Measurements from ENCODE around the gene HAAO. TPM values are rescaled to one million over a fixed set of nuclear protein-coding genes. Genes with fewer than 3 reads are reported as not detected.

Gene HAAO
- total and polyA plus RNA-seq, 2 experiments from 2014 or later, result 0.36 TPM; not detected in 1

DNA sequence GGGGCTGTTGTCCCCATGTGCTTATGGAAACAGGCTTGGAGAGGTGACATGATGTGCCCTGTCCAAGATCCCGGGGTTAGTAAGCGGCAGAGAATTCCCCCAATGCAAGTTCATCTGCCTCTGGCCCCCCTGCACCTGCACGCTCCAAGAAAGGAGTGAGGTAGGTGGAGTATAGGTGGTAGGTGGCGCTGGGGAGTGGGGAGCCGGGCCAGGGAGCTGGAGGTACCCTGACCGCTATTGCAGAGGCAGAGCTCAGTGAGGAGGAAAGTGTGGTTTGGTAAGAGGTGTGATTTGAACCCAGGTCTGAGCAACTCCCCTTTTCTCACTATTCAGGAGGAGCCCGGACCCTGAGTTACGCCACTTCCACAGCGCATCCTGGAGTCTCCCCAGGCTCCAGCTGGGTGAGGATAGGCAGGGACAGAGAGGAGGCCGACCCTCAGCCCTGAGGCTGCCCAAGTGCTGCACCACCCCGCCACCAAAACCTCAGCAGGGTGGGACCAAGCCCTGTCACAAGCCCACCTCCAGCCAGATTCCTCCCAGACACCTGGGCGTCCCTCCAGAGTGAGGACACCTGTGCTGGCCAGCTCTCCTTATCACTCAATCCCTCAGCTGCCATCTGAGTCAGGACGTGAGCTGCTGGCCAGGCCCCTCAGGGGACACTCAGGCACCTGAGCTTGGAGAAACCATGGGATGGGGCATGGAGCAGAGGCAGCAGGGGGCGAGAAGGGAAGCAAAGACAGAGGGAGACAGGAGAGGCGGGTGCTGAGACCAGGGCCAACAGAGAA is 5.6 kb downstream of the HAAO start:
- no peak overlapping the region for H3K9ac ChIP-seq
- no peak overlapping the region for H3K4me2 ChIP-seq (ENCODE audit: unreplicated experiment)
- no peaks in the 10 kb centered on the region for H4K20me1 ChIP-seq (ENCODE audit: insufficient read depth)
- 77 to 79% methylated on average over 15 of the region's 15 CpGs for WGBS, 2 experiments (ENCODE audit: low coverage in 1 of 2, low lambda C conversion rate in 2 of 2, missing lambda C conversion rate in 2 of 2)
- H3K27ac ChIP-seq, result no peak overlapping the region
- no peaks in the 10 kb centered on the region for H3K36me3 ChIP-seq (ENCODE audit: low read depth)
- H2AFZ ChIP-seq, result no peak overlapping the region
- TF ChIP-seq EZH2 (IDR thresholded peaks at IDR 0.05; ENCODE audit: insufficient read depth, poor library complexity, severe bottlenecking), result no peak
- TF ChIP-seq EZH2phosphoT487 (IDR thresholded peaks at IDR 0.05; ENCODE audit: insufficient read depth, low read depth), result no peak
- DNase-seq, result no peak
- no peaks in the 10 kb centered on the region for H3K4me1 ChIP-seq (ENCODE audit: insufficient read depth)
- H3K79me2 ChIP-seq (ENCODE audit: insufficient read depth), result no peaks in the 10 kb centered on the region
- no peaks in the 10 kb centered on the region for H3K9me3 ChIP-seq (ENCODE audit: low read depth)
- in situ Hi-C loops (cut with MboI), result no loop called here
- H3K4me3 ChIP-seq, result no peak overlapping the region
- no peaks in the 10 kb centered on the region for H3K27me3 ChIP-seq (replicated peaks; ENCODE audit: insufficient read depth)
- H3F3A ChIP-seq (ENCODE audit: insufficient read depth), result no peaks in the 10 kb centered on the region
- H3K9me2 ChIP-seq (ENCODE audit: insufficient read depth), result no peaks in the 10 kb centered on the region

- Histone ChIP-seq H3K4me3 (no peak overlapping the region), H4K20me1 (ENCODE audit: insufficient read depth) (no peaks in the 10 kb centered on the region), H3K4me1 (ENCODE audit: insufficient read depth) (no peaks in the 10 kb centered on the region), H3K4me2 (ENCODE audit: unreplicated experiment) (no peak overlapping the region), H3K79me2 (ENCODE audit: insufficient read depth) (no peaks in the 10 kb centered on the region), H3K9me2 (ENCODE audit: insufficient read depth) (no peaks in the 10 kb centered on the region), H3K9me3 (ENCODE audit: low read depth) (no peaks in the 10 kb centered on the region), H3K36me3 (ENCODE audit: low read depth) (no peaks in the 10 kb centered on the region), H2AFZ (no peak overlapping the region), H3K9ac (no peak overlapping the region), H3F3A (ENCODE audit: insufficient read depth) (no peaks in the 10 kb centered on the region), H3K27me3 (replicated peaks; ENCODE audit: insufficient read depth) (no peaks in the 10 kb centered on the region), H3K27ac (no peak overlapping the region)
- DNase-seq, result no peak
- TF ChIP-seq EZH2 (IDR thresholded peaks at IDR 0.05; ENCODE audit: insufficient read depth, poor library complexity, severe bottlenecking) (no peak), EZH2phosphoT487 (IDR thresholded peaks at IDR 0.05; ENCODE audit: insufficient read depth, low read depth) (no peak)
- WGBS, 2 experiments (ENCODE audit: low coverage in 1 of 2, low lambda C conversion rate in 2 of 2, missing lambda C conversion rate in 2 of 2), result 64 to 67% methylated on average over 5 to 7 of the region's 7 CpGs
- in situ Hi-C loops (cut with MboI), result no loop called here
Measured at GRCh38 chr2:42784204-42784880, 8.0 kb downstream of the HAAO start.

DNA sequence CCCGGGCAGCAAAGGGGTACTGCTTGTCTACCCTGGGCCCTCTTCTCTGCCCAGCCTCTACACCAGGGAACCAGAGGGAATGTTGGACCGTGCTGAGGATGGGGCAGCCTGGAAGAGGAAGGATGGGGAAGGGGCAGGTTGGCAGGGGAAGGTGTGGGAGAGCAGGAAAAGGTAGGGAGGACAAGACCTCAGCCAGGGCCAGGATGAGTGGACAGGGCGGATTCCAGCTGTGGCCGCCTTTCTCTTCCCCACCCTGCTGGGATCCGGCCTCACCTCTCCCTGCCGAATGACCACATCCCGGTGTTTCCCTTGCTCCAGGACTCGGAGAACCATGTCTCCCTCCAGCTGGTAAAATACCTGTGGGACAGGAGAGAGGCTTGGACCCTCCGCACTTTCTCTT is 8.9 kb downstream of the HAAO start:
- in situ Hi-C loops (cut with MboI), result no loop called here
- WGBS, 2 experiments (ENCODE audit: low coverage in 1 of 2, low lambda C conversion rate in 2 of 2, missing lambda C conversion rate in 2 of 2), result 72 to 75% methylated on average over 9 of the region's 9 CpGs
- no peak for TF ChIP-seq EZH2 (IDR thresholded peaks at IDR 0.05; ENCODE audit: insufficient read depth, poor library complexity, severe bottlenecking)
- no peak for TF ChIP-seq EZH2phosphoT487 (IDR thresholded peaks at IDR 0.05; ENCODE audit: insufficient read depth, low read depth)

GRCh38 chr2:42781181-42781580 is 11.2 kb downstream of the HAAO start:
- no peak overlapping the region for H2AFZ ChIP-seq
- H3K27me3 ChIP-seq (replicated peaks; ENCODE audit: insufficient read depth), result no peaks in the 10 kb centered on the region
- H3K4me1 ChIP-seq (ENCODE audit: insufficient read depth), result no peaks in the 10 kb centered on the region
- no peak for DNase-seq
- H4K20me1 ChIP-seq (ENCODE audit: insufficient read depth), result no peaks in the 10 kb centered on the region
- 5 to 8% methylated on average over 1 of the region's 1 CpG for WGBS, 2 experiments (ENCODE audit: low coverage in 1 of 2, low lambda C conversion rate in 2 of 2, missing lambda C conversion rate in 2 of 2)
- no peak overlapping the region for H3K9ac ChIP-seq
- no peak for TF ChIP-seq EZH2phosphoT487 (IDR thresholded peaks at IDR 0.05; ENCODE audit: insufficient read depth, low read depth)
- no peak for TF ChIP-seq EZH2 (IDR thresholded peaks at IDR 0.05; ENCODE audit: insufficient read depth, poor library complexity, severe bottlenecking)
- no peak overlapping the region for H3K4me2 ChIP-seq (ENCODE audit: unreplicated experiment)
- H3K9me2 ChIP-seq (ENCODE audit: insufficient read depth), result no peaks in the 10 kb centered on the region
- H3K4me3 ChIP-seq, result no peak overlapping the region
- no peaks in the 10 kb centered on the region for H3F3A ChIP-seq (ENCODE audit: insufficient read depth)
- no peaks in the 10 kb centered on the region for H3K79me2 ChIP-seq (ENCODE audit: insufficient read depth)
- H3K36me3 ChIP-seq (ENCODE audit: low read depth), result no peaks in the 10 kb centered on the region
- in situ Hi-C loops (cut with MboI), result no loop called here
- no peak overlapping the region for H3K27ac ChIP-seq
- H3K9me3 ChIP-seq (ENCODE audit: low read depth), result no peaks in the 10 kb centered on the region

More for the DNA sequence above, 8.9 kb downstream of the HAAO start:
- DNase-seq, result no peak
- Histone ChIP-seq H3K9me2 (ENCODE audit: insufficient read depth) (no peaks in the 10 kb centered on the region), H3K36me3 (ENCODE audit: low read depth) (no peaks in the 10 kb centered on the region), H3K9me3 (ENCODE audit: low read depth) (no peaks in the 10 kb centered on the region), H3K27me3 (replicated peaks; ENCODE audit: insufficient read depth) (no peaks in the 10 kb centered on the region), H3K4me2 (ENCODE audit: unreplicated experiment) (no peak overlapping the region), H3K9ac (no peak overlapping the region), H4K20me1 (ENCODE audit: insufficient read depth) (no peaks in the 10 kb centered on the region), H2AFZ (no peak overlapping the region), H3F3A (ENCODE audit: insufficient read depth) (no peaks in the 10 kb centered on the region), H3K79me2 (ENCODE audit: insufficient read depth) (no peaks in the 10 kb centered on the region), H3K4me1 (ENCODE audit: insufficient read depth) (no peaks in the 10 kb centered on the region), H3K4me3 (no peak overlapping the region), H3K27ac (no peak overlapping the region)
